Trophoblast cell (in vitro differentiated cells and primary cell): ENCODE data around the gene COL13A1.

Experiments used
- DNase-seq, 2 donors: peaks; one replicate each; pipeline ENCODE4 v3.0.0-alpha.2; 2016
- H2AFZ ChIP-seq: 2 replicates; pipeline ENCODE4 v1.6.1; 2013; ENCODE audit warnings: low read length, moderate library complexity, mild to moderate bottlenecking; ENCODE audit not compliant: insufficient read depth, poor library complexity
- H2AK5ac ChIP-seq: 2 replicates; pipeline ENCODE4 v1.6.1; 2013; ENCODE audit warnings: mild to moderate bottlenecking, low read length
- H2BK120ac ChIP-seq: 2 replicates; pipeline ENCODE4 v1.6.1; 2013; ENCODE audit warnings: low read length, mild to moderate bottlenecking, moderate library complexity; ENCODE audit not compliant: insufficient read depth, poor library complexity
- H2BK12ac ChIP-seq: 2 replicates; pipeline ENCODE4 v1.6.1; 2013; ENCODE audit warnings: mild to moderate bottlenecking, low read length, moderate library complexity
- H2BK5ac ChIP-seq: 2 replicates; pipeline ENCODE4 v1.6.1; 2013; ENCODE audit warnings: low read length, low read depth, moderate library complexity, mild to moderate bottlenecking; ENCODE audit not compliant: poor library complexity
- H3K14ac ChIP-seq: 2 replicates; pipeline ENCODE4 v1.6.1; 2013; ENCODE audit warnings: mild to moderate bottlenecking, low read length
- H3K18ac ChIP-seq: 2 replicates; pipeline ENCODE4 v1.6.1; 2013; ENCODE audit warnings: mild to moderate bottlenecking, low read length
- H3K23ac ChIP-seq: 2 replicates; pipeline ENCODE4 v1.6.1; 2013; ENCODE audit warnings: low read length
- H3K27ac ChIP-seq: 2 replicates; pipeline ENCODE4 v1.5.1; 2013; ENCODE audit warnings: low read depth, mild to moderate bottlenecking, inconsistent platforms, low read length, moderate library complexity
- H3K27me3 ChIP-seq: 2 replicates; pipeline ENCODE4 v1.6.1; 2013; ENCODE audit warnings: inconsistent platforms, mild to moderate bottlenecking, low read length, moderate library complexity; ENCODE audit not compliant: insufficient read depth
- H3K36me3 ChIP-seq, 2 experiments: 1 replicate in 1 of 2; 2 replicates in 1 of 2; pipeline ENCODE4 v1.6.1; 2013; ENCODE audit warnings: low read length in 2 of 2, mild to moderate bottlenecking in 2 of 2, moderate library complexity in 1 of 2; ENCODE audit not compliant: insufficient read depth in 2 of 2, control insufficient read depth in 1 of 2
- H3K4ac ChIP-seq: 2 replicates; pipeline ENCODE4 v1.6.1; 2013; ENCODE audit warnings: low read depth, mild to moderate bottlenecking, low read length, moderate library complexity
- H3K4me1 ChIP-seq, 2 experiments: 1 replicate in 1 of 2; 2 replicates in 1 of 2; pipeline ENCODE4 v1.6.1; 2013; ENCODE audit warnings: low read length in 2 of 2, mild to moderate bottlenecking in 2 of 2, moderate library complexity in 1 of 2; ENCODE audit not compliant: insufficient read depth in 2 of 2, control insufficient read depth in 1 of 2
- H3K4me2 ChIP-seq: 2 replicates; pipeline ENCODE4 v1.6.1; 2013; ENCODE audit warnings: inconsistent platforms, mild to moderate bottlenecking, low read length, moderate library complexity
- H3K4me3 ChIP-seq: 2 replicates; pipeline ENCODE4 v1.5.1; 2013; ENCODE audit warnings: mild to moderate bottlenecking, low read depth, low read length, inconsistent platforms
- H3K79me1 ChIP-seq: one replicate; pipeline ENCODE4 v1.6.1; 2013; ENCODE audit warnings: low read length
- H3K79me2 ChIP-seq: 2 replicates; pipeline ENCODE4 v1.6.1; 2013; ENCODE audit warnings: low read length, mild to moderate bottlenecking; ENCODE audit not compliant: control insufficient read depth, insufficient read depth, poor library complexity
- H3K9ac ChIP-seq: 2 replicates; pipeline ENCODE4 v1.6.1; 2013; ENCODE audit warnings: mild to moderate bottlenecking, low read length
- H3K9me3 ChIP-seq: 2 replicates; pipeline ENCODE4 v1.6.1; 2013; ENCODE audit warnings: low read depth, mild to moderate bottlenecking, control low read depth, inconsistent platforms, low read length; ENCODE audit not compliant: insufficient read depth
- H4K12ac ChIP-seq: 2 replicates; pipeline ENCODE4 v1.6.1; 2013; ENCODE audit warnings: low read depth, mild to moderate bottlenecking, low read length, moderate library complexity
- H4K8ac ChIP-seq: 2 replicates; pipeline ENCODE4 v1.6.1; 2013; ENCODE audit warnings: low read depth, mild to moderate bottlenecking, low read length, moderate library complexity
- H4K91ac ChIP-seq: one replicate; pipeline ENCODE4 v1.6.1; 2013; ENCODE audit warnings: low read depth, mild to moderate bottlenecking, low read length, moderate library complexity
- WGBS: extraction: QIAGEN DNeasy Blood & Tissue Kit; methylation state at CpG from one replicate; pipeline ENCODE4 v1.1.7; 2013; ENCODE audit warnings: missing lambda C conversion rate; ENCODE audit not compliant: insufficient read length, insufficient coverage; ENCODE audit errors: extremely low coverage; 5-methylcytosine and 5-hydroxymethylcytosine counted together

COL13A1 gene

DNA sequence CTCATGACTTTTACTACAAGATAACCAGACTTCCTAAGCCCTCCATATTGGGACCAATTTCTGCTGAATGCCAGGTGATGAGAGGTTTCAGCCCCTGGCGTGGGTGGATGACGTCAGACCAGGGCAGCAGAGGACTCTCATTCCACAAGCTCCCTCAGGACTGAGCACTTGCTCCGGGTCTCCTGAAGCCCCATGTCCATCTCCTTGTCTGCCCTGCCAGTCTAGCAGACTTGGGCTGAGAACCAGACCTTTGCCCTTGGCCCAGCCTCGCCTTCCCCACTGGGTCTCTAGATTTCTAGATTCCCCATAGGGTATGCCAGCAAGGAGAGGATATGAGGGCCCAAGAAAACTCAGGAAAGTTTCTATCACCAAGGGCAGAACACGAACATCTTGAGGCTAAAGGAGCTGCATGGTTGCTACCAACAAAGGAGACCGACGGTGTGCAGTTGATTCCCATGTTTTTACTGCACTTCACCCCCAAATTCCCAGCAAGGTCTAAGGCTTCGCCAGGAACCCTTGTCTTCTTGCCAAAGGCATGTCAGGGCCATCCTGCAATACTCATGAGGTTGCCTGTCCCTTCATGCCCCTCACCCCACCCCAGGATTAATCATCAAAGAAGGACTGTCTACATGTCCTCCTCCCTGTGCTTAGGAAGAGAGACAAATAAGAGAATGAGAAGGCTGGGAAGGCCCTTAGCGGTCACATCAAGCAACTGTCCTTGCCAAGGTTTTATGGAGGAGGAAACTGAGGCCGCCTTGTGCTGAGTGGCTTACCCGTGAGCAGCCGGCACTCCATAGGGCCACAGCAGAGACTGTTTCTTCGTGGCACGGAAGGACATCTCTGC is 154.4 kb downstream of the COL13A1 start:
- Histone ChIP-seq H3K79me1 (no peaks in the 10 kb centered on the region), H3K27me3 (no peaks in the 10 kb centered on the region), H3K9me3 (peaks cover 2% of the 10 kb centered on the region), H4K91ac (no peak overlapping the region), H2AFZ (no peak overlapping the region), H4K8ac (no peak overlapping the region), H2AK5ac (no peak overlapping the region), H3K4me3 (no peak overlapping the region), H3K4me2 (no peak overlapping the region), H3K79me2 (no peaks in the 10 kb centered on the region), H3K36me3 (no peaks in the 10 kb centered on the region), H3K18ac (no peak overlapping the region), H3K9ac (no peak overlapping the region), H4K12ac (no peak overlapping the region), H2BK12ac (no peak overlapping the region), H3K27ac (no peak overlapping the region), H2BK120ac (no peak overlapping the region), H3K23ac (no peak overlapping the region), H3K14ac (no peak overlapping the region), H3K4ac (no peak overlapping the region), H2BK5ac (no peak overlapping the region), H3K4me1 (no peaks in the 10 kb centered on the region)
- DNase-seq: no peak
- no CpG with 5 or more reads among the region's 14 CpGs for WGBS

DNA sequence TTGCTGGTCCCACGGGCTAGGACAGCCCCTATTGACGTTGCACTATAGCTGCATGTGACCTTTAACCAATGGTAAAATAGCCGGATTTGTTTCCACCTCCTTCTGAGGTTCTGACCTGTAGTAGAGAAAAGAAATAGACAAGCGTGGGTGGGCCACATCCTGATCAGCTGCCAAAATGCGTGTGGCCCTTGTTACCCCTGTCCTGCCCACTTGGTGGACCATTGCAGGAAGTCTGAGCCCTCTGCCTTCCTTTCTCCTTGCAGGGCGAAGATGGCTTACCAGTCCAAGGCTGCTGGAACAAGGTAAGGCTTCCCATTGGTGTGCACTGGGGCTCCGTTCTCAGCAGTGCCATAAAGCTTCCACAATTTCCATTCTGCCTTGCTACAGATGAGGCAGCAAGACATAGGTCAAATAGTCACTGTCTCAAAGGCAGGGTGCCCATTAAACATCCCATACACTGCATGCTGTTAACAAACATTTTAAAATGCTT is 155.1 kb downstream of the COL13A1 start:
- no peak overlapping the region for H3K4me3 ChIP-seq
- WGBS: no CpG with 5 or more reads among the region's 7 CpGs
- H3K79me1 ChIP-seq: no peaks in the 10 kb centered on the region
- H2AFZ ChIP-seq: no peak overlapping the region
- H3K36me3 ChIP-seq: no peaks in the 10 kb centered on the region
- no peak overlapping the region for H4K91ac ChIP-seq
- no peak overlapping the region for H2BK5ac ChIP-seq
- H3K79me2 ChIP-seq: no peaks in the 10 kb centered on the region
- no peak overlapping the region for H3K27ac ChIP-seq
- H3K4me2 ChIP-seq: no peak overlapping the region
- H2AK5ac ChIP-seq: no peak overlapping the region
- H3K9ac ChIP-seq: no peak overlapping the region
- no peak overlapping the region for H4K8ac ChIP-seq
- no peaks in the 10 kb centered on the region for H3K27me3 ChIP-seq
- no peak overlapping the region for H3K23ac ChIP-seq
- peaks cover 2% of the 10 kb centered on the region for H3K9me3 ChIP-seq
- no peak overlapping the region for H3K14ac ChIP-seq
- H2BK120ac ChIP-seq: no peak overlapping the region
- H3K4ac ChIP-seq: no peak overlapping the region
- H3K18ac ChIP-seq: no peak overlapping the region
- H3K4me1 ChIP-seq: no peaks in the 10 kb centered on the region
- DNase-seq: no peak
- no peak overlapping the region for H2BK12ac ChIP-seq
- no peak overlapping the region for H4K12ac ChIP-seq

DNA sequence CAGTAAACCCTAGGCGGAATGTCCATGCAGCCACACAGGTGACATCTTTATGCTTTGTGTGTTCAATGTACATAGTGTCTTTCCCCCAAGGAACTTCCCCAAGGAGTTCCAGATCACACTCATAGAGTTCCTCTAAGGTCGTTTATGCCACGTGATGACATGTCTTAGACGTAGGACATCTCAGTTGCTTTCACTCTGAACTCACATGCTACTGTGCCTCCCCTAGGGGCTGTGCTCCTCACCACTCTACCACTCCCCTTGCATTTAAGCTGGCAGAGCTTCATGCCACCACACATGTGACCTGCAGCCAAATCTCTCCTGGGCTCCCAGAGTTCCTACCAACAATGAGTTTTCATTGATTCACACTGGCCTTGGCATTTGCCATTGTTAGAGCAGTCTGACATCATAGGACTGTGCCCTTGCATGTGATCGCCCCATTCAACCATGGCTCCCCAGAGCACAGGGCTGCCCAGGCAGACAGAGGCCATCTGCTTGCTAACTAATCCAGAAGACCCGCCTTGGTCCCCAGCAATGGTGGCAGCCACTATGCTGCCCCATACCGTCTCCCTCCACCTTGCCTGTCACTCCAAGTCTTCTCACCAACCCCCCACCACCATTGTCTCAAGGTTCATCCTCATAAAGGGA is 155.7 kb downstream of the COL13A1 start:
- Histone ChIP-seq H2AFZ (no peak overlapping the region), H3K4me3 (no peak overlapping the region), H3K27me3 (no peaks in the 10 kb centered on the region), H2AK5ac (no peak overlapping the region), H3K9ac (no peak overlapping the region), H2BK120ac (no peak overlapping the region), H3K79me2 (no peaks in the 10 kb centered on the region), H3K4me2 (no peak overlapping the region), H4K8ac (no peak overlapping the region), H3K36me3 (no peaks in the 10 kb centered on the region), H3K9me3 (peaks cover 2% of the 10 kb centered on the region), H3K4ac (no peak overlapping the region), H3K79me1 (no peaks in the 10 kb centered on the region), H4K91ac (no peak overlapping the region), H3K23ac (no peak overlapping the region), H2BK5ac (no peak overlapping the region), H3K4me1 (no peaks in the 10 kb centered on the region), H4K12ac (no peak overlapping the region), H2BK12ac (no peak overlapping the region), H3K18ac (no peak overlapping the region), H3K27ac (no peak overlapping the region), H3K14ac (no peak overlapping the region)
- no CpG with 5 or more reads among the region's 7 CpGs for WGBS
- DNase-seq: peak in 1 of 2 donors; percentile 33

DNA sequence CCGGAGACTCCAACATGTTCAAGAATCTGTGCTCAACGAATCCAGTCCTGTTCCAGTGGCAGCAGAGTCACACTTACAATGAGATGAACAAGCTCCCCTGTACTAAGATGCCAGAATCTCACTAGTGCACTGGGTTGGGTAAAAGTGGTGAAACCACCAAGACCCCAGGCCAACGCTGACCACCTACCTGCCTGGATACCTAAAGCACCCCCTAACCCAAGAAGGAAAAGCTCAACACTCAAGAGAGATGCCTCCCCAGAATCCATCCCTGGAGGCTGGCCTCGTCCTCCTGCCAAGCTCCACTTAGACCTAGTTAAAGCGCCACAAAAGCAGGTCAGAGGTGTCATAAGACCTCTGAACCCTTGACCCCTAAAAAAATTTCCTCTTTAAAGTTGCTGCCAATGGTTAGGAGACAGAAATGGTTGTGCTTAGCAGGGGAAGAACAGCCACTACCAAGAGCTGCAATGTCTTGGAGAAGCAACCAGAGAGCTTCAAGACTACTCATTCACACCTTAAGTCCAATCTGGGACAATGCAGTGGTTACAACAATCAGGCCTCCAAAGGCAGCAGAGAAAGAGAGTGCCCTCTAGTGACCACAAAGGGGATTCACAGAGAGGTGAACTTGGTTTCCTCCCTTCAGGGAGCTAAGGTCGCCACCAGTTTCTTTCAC is 156.3 kb downstream of the COL13A1 start:
- H3K23ac ChIP-seq: no peak overlapping the region

More for the DNA sequence above, 156.3 kb downstream of the COL13A1 start:
- WGBS: no CpG with 5 or more reads among the region's 6 CpGs
- Histone ChIP-seq H3K4me3 (no peak overlapping the region), H2BK5ac (no peak overlapping the region), H3K14ac (no peak overlapping the region), H3K4me1 (no peaks in the 10 kb centered on the region), H2BK120ac (no peak overlapping the region), H4K8ac (no peak overlapping the region), H3K4me2 (no peak overlapping the region), H2AK5ac (no peak overlapping the region), H2BK12ac (no peak overlapping the region), H3K79me1 (no peaks in the 10 kb centered on the region), H3K27ac (no peak overlapping the region), H2AFZ (no peak overlapping the region), H3K27me3 (no peaks in the 10 kb centered on the region), H3K4ac (no peak overlapping the region), H3K18ac (no peak overlapping the region), H4K91ac (no peak overlapping the region), H3K9ac (no peak overlapping the region), H4K12ac (no peak overlapping the region), H3K36me3 (no peaks in the 10 kb centered on the region), H3K9me3 (peaks cover 2% of the 10 kb centered on the region), H3K79me2 (no peaks in the 10 kb centered on the region)
- peak; percentile 19 to 68 for DNase-seq
